Measurements from ENCODE around the gene SLC25A42.

The SLC25A42 gene

GRCh38 chr19:19162495-19162894 lies 98.7 kb downstream of the SLC25A42 start:
- no peak for DNase-seq (ENCODE audit: low spot score)
